GM12878 (cell line): ENCODE measurements around the gene FOSB.

Experiments
- CTCF ChIP-seq, 3 experiments: IDR thresholded peaks in 2 of 3; conservative IDR thresholded peaks in 1 of 3; 2 replicates each; pipeline ENCODE4 v1.5.1; 2011; ENCODE audit warnings: low read depth in 3 of 3, low read length in 3 of 3, mild to moderate bottlenecking in 3 of 3, control low read depth in 2 of 3, moderate library complexity in 2 of 3, inconsistent platforms in 1 of 3, mixed read lengths in 1 of 3; ENCODE audit not compliant: control insufficient read depth in 2 of 3, insufficient read depth in 1 of 3; ENCODE audit errors: extremely low read depth in 1 of 3
- E2F4 ChIP-seq: IDR thresholded peaks from 2 replicates; pipeline ENCODE4 v1.6.1; 2012; ENCODE audit warnings: low read depth, low read length, improper control_type of control experiment
- ETV6 ChIP-seq, 2 experiments: fragments of 450-650 bp in 1 of 2; IDR thresholded peaks in 1 of 2; conservative IDR thresholded peaks in 1 of 2; 2 replicates each; pipeline ENCODE4 v1.6.1; 2014; ENCODE audit warnings: antibody characterized with exemption in 1 of 2, borderline replicate concordance in 1 of 2, low read depth in 1 of 2, mild to moderate bottlenecking in 1 of 2, moderate library complexity in 1 of 2
- MEF2A ChIP-seq: IDR thresholded peaks from 2 replicates; pipeline ENCODE4 v1.6.1; 2011; ENCODE audit warnings: low read depth, mild to moderate bottlenecking, low read length, moderate library complexity; ENCODE audit not compliant: insufficient read depth
- NBN ChIP-seq: fragments of 450-650 bp; IDR thresholded peaks from 2 replicates; pipeline ENCODE4 v1.6.1; 2016
- PBX3 ChIP-seq: IDR thresholded peaks from 2 replicates; pipeline ENCODE4 v1.6.1; 2011; ENCODE audit warnings: mild to moderate bottlenecking, low read depth, low read length, moderate library complexity; ENCODE audit not compliant: insufficient replicate concordance
- POLR2AphosphoS5 ChIP-seq: IDR thresholded peaks from 2 replicates; pipeline ENCODE4 v1.6.1; 2011; ENCODE audit warnings: mild to moderate bottlenecking, low read length, inconsistent platforms
- RCOR1 ChIP-seq: conservative IDR thresholded peaks from 2 replicates; pipeline ENCODE4 v1.6.1; 2012; ENCODE audit warnings: low read depth, low read length, improper control_type of control experiment
- REST ChIP-seq: IDR thresholded peaks from 2 replicates; pipeline ENCODE4 v1.6.1; 2012; ENCODE audit warnings: mild to moderate bottlenecking, low read depth, low read length
- RUNX3 ChIP-seq: IDR thresholded peaks from 2 replicates; pipeline ENCODE4 v1.6.1; 2012; ENCODE audit warnings: low read length, inconsistent platforms
- STAT3 ChIP-seq: IDR thresholded peaks from 2 replicates; pipeline ENCODE4 v1.6.1; 2011; ENCODE audit warnings: low read depth, low read length, improper control_type of control experiment
- YY1 ChIP-seq: IDR thresholded peaks from 2 replicates; pipeline ENCODE4 v1.6.1; 2011; ENCODE audit warnings: low read depth, mild to moderate bottlenecking, low read length
- ZSCAN29 ChIP-seq: fragments of 450-650 bp; IDR thresholded peaks from 2 replicates; pipeline ENCODE4 v1.6.1; 2017; ENCODE audit warnings: mild to moderate bottlenecking, moderate library complexity

- TF ChIP-seq CTCF (IDR thresholded peaks at IDR 0.05 in 2 of 3, conservative IDR thresholded peaks at IDR 0.05 in 1 of 3; ENCODE audit: control insufficient read depth in 2 of 3, extremely low read depth in 1 of 3, insufficient read depth in 1 of 3, low read depth in 3 of 3, low read length in 3 of 3), result no peak
- TF ChIP-seq POLR2AphosphoS5, result 0 out of 2 replicates have a peak, but pooled peaks have one; percentile 9
- TF ChIP-seq RCOR1, result no peak
- no peak for TF ChIP-seq ETV6 (conservative IDR thresholded peaks at IDR 0.05 in 1 of 2, IDR thresholded peaks at IDR 0.05 in 1 of 2; ENCODE audit: borderline replicate concordance in 1 of 2, low read depth in 1 of 2)
- no peak for TF ChIP-seq PBX3
- TF ChIP-seq MEF2A, result no peak
- TF ChIP-seq NBN, result no peak
- TF ChIP-seq STAT3, result no peak
- no peak for TF ChIP-seq RUNX3
- TF ChIP-seq E2F4, result no peak
- TF ChIP-seq YY1, result no peak
- no peak for TF ChIP-seq ZSCAN29
- TF ChIP-seq REST, result no peak
Measured at GRCh38 chr19:45508417-45508860, 40.6 kb downstream of the FOSB start.
